ENCODE data around the gene PRM1. TPM values are rescaled to one million over a fixed set of nuclear protein-coding genes. Genes with fewer than 3 reads are reported as not detected.

The PRM1 gene, protein sequence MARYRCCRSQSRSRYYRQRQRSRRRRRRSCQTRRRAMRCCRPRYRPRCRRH
- total RNA-seq (2014; rRNA removed; shearing (Covaris generic)) (not detected in 2 replicates), polyA plus RNA-seq (2016; fragmentation: Nextera tagmentation; extraction: Ambion mirVana) (not detected in 2 replicates)

DNA sequence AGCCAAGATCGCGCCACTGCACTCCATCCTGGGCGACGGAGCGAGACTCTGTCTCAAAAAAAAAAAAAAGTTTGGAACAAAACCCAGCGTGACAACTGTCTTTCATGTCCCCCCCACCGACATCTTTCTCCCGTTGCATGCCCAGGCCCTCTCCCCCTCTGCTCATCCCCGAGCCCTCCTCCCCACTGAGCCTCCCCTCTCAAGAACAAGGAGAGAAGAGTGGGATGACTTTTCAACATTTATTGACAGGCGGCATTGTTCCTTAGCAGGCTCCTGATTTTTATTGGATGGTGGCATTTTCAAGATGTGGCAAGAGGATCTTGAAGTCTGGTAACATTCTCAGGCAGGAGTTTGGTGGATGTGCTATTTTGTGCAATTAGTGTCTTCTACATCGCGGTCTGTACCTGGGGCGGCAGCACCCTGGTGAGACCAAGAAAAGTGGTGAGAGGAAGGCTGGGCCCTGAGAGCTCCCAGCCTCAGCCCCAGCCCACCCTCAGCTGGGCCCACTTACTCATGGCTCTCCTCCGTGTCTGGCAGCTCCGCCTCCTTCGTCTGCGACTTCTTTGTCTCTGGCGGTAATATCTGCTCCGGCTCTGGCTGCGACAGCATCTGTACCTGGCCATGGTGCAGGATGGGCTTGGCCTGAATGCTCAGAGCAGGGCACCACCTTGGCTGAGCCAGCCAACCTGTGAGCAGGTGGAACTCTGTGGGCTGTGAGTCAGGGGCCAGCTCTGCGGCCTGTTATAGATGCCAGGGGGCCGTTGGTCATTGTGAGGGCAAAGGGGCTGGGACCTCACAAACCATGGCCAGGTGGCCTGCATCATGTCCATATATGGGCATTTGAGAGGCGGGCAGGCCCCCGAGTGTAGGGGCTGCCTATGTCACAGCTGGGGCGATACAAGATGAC lies at the start of gene PRM1:
PRM1 (minus strand) TSS at position 715 of the 907 bp plus-strand sequence; CDS start at position 623, 92 bp downstream.
- no peaks in the 10 kb centered on the region for H3K79me2 ChIP-seq (ENCODE audit: insufficient read depth)
- no peak for DNase-seq
- no peaks in the 10 kb centered on the region for H3K9me3 ChIP-seq (ENCODE audit: low read depth)
- H3F3A ChIP-seq (ENCODE audit: insufficient read depth) = no peaks in the 10 kb centered on the region
- in situ Hi-C loops (cut with MboI) = no loop called here
- WGBS, 2 experiments (ENCODE audit: low coverage in 1 of 2, low lambda C conversion rate in 2 of 2, missing lambda C conversion rate in 2 of 2) = 77 to 82% methylated on average over 18 to 25 of the region's 25 CpGs
- no peaks in the 10 kb centered on the region for H3K4me1 ChIP-seq (ENCODE audit: insufficient read depth)
- no peak for TF ChIP-seq EZH2phosphoT487 (IDR thresholded peaks at IDR 0.05; ENCODE audit: insufficient read depth, low read depth)
- no peak for TF ChIP-seq EZH2 (IDR thresholded peaks at IDR 0.05; ENCODE audit: insufficient read depth, poor library complexity, severe bottlenecking)
- H4K20me1 ChIP-seq (ENCODE audit: insufficient read depth) = no peaks in the 10 kb centered on the region
- no peaks in the 10 kb centered on the region for H3K36me3 ChIP-seq (ENCODE audit: low read depth)
- no peak within 1 kb of the TSS for H3K4me2 ChIP-seq (ENCODE audit: unreplicated experiment)
- H2AFZ ChIP-seq = no peak within 1 kb of the TSS
- H3K27ac ChIP-seq = no peak within 1 kb of the TSS
- H3K9me2 ChIP-seq (ENCODE audit: insufficient read depth) = no peaks in the 10 kb centered on the region
- no peak within 1 kb of the TSS for H3K4me3 ChIP-seq
- H3K9ac ChIP-seq = no peak within 1 kb of the TSS
- H3K27me3 ChIP-seq (replicated peaks; ENCODE audit: insufficient read depth) = no peaks in the 10 kb centered on the region

DNA sequence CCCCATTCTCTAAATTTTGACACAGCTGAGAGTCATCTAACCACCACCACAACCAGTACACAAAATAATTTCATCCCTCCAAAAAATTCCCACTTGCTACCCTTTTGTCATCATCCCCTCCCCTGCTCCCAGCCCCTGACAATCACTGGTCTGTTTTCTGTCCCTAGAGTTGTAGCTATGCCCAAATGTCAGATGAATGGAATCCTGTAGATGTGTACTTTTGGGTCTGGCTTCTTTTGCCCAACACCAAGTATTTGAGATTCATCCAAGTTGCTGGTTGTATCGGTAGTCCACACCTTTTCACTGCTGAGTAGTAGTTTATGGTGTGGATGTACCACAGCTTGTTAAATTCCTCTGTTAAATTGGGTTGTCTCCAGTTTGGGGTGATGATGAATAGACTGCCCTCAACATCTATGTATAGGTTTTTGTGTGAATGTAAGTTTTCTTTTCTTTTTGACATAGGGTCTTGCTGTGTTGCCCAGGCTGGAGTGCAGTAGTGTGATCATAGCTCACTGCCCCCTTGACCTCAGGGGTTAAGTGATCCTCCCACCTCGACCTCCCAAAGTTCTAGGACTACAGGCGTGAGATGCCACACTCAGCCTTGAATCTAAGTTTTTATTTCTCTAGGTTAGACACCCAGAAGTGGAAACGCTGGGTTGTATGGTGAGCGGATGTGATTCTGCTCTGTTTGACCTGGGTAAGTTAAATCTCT lies 49.6 kb upstream of the PRM1 start:
- Histone ChIP-seq H3K4me3 (no peak overlapping the region), H3K79me2 (ENCODE audit: insufficient read depth) (no peaks in the 10 kb centered on the region), H3K4me2 (ENCODE audit: unreplicated experiment) (no peak overlapping the region), H2AFZ (no peak overlapping the region), H4K20me1 (ENCODE audit: insufficient read depth) (no peaks in the 10 kb centered on the region), H3F3A (ENCODE audit: insufficient read depth) (peaks cover 9% of the 10 kb centered on the region; the same call in 1 of the 2 replicates), H3K9me2 (ENCODE audit: insufficient read depth) (no peaks in the 10 kb centered on the region), H3K9ac (no peak overlapping the region), H3K27me3 (replicated peaks; ENCODE audit: insufficient read depth) (no peaks in the 10 kb centered on the region), H3K4me1 (ENCODE audit: insufficient read depth) (peaks cover 17% of the 10 kb centered on the region), H3K27ac (no peak overlapping the region), H3K9me3 (ENCODE audit: low read depth) (no peaks in the 10 kb centered on the region), H3K36me3 (ENCODE audit: low read depth) (no peaks in the 10 kb centered on the region)
- in situ Hi-C loops (cut with MboI) = no loop called here
- no peak for TF ChIP-seq EZH2phosphoT487 (IDR thresholded peaks at IDR 0.05; ENCODE audit: insufficient read depth, low read depth)
- TF ChIP-seq EZH2 (IDR thresholded peaks at IDR 0.05; ENCODE audit: insufficient read depth, poor library complexity, severe bottlenecking) = no peak
- no peak for DNase-seq
- WGBS, 2 experiments (ENCODE audit: low coverage in 1 of 2, low lambda C conversion rate in 2 of 2, missing lambda C conversion rate in 2 of 2) = 70 to 78% methylated on average over 5 of the region's 5 CpGs

- Histone ChIP-seq H3K4me1 (ENCODE audit: insufficient read depth) (peaks cover 17% of the 10 kb centered on the region), H3K36me3 (ENCODE audit: low read depth) (no peaks in the 10 kb centered on the region), H3K4me3 (no peak overlapping the region), H2AFZ (no peak overlapping the region), H3F3A (ENCODE audit: insufficient read depth) (peaks cover 9% of the 10 kb centered on the region; the same call in 1 of the 2 replicates), H3K9me2 (ENCODE audit: insufficient read depth) (no peaks in the 10 kb centered on the region), H3K4me2 (ENCODE audit: unreplicated experiment) (no peak overlapping the region), H3K27ac (no peak overlapping the region), H3K9ac (no peak overlapping the region), H4K20me1 (ENCODE audit: insufficient read depth) (no peaks in the 10 kb centered on the region), H3K9me3 (ENCODE audit: low read depth) (no peaks in the 10 kb centered on the region), H3K79me2 (ENCODE audit: insufficient read depth) (no peaks in the 10 kb centered on the region), H3K27me3 (replicated peaks; ENCODE audit: insufficient read depth) (no peaks in the 10 kb centered on the region)
- no peak for DNase-seq
- WGBS, 2 experiments (ENCODE audit: low coverage in 1 of 2, low lambda C conversion rate in 2 of 2, missing lambda C conversion rate in 2 of 2) = 45 to 63% methylated on average over 2 to 3 of the region's 3 CpGs
- no peak for TF ChIP-seq EZH2 (IDR thresholded peaks at IDR 0.05; ENCODE audit: insufficient read depth, poor library complexity, severe bottlenecking)
- in situ Hi-C loops (cut with MboI) = no loop called here
Observed at GRCh38 chr16:11329891-11330290, 48.8 kb upstream of the PRM1 start.

DNA sequence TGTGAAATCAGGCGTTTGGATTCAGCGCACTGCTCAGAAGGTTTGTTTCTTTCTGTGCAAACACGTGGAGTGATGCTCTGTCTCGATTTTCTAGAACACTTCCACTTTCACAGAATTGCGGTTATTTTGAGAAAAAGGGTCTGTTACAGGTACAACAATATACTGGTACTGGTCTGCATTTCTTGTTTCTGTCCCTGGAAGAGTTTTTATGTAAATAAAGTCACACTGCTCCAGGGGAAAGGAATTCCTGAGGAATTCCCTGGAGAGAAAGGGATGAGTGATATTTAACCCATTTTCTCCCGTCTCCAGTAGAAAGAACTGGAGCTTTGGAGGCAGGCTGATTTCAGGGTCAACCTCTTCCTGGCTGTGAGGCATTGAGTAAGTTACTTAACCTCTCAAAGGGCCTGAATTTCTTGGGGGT lies 48.0 kb upstream of the PRM1 start:
- in situ Hi-C loops (cut with MboI) = no loop called here
- Histone ChIP-seq H3K9me3 (ENCODE audit: low read depth) (no peaks in the 10 kb centered on the region), H3K4me2 (ENCODE audit: unreplicated experiment) (peak overlapping the region; percentile 76), H3K27me3 (replicated peaks; ENCODE audit: insufficient read depth) (no peaks in the 10 kb centered on the region), H3K4me3 (peak overlapping the region; percentile 50), H3K9ac (peak overlapping the region; percentile 31; the same call in 1 of the 2 replicates), H4K20me1 (ENCODE audit: insufficient read depth) (no peaks in the 10 kb centered on the region), H3K79me2 (ENCODE audit: insufficient read depth) (no peaks in the 10 kb centered on the region), H3K9me2 (ENCODE audit: insufficient read depth) (no peaks in the 10 kb centered on the region), H3K27ac (peak overlapping the region; percentile 25), H3K36me3 (ENCODE audit: low read depth) (no peaks in the 10 kb centered on the region), H3K4me1 (ENCODE audit: insufficient read depth) (peaks cover 17% of the 10 kb centered on the region), H3F3A (ENCODE audit: insufficient read depth) (peaks cover 9% of the 10 kb centered on the region; the same call in 1 of the 2 replicates), H2AFZ (no peak overlapping the region)
- WGBS, 2 experiments (ENCODE audit: low coverage in 1 of 2, low lambda C conversion rate in 2 of 2, missing lambda C conversion rate in 2 of 2) = 2% methylated on average over 6 of the region's 6 CpGs
- DNase-seq = peak; percentile 63
- TF ChIP-seq EZH2phosphoT487 (IDR thresholded peaks at IDR 0.05; ENCODE audit: insufficient read depth, low read depth) (no peak), EZH2 (IDR thresholded peaks at IDR 0.05; ENCODE audit: insufficient read depth, poor library complexity, severe bottlenecking) (no peak)
